Uterus (tissue), 2 donors: ENCODE data around the gene RNU7-1.

Source experiments
- POLR2A ChIP-seq, 2 donors: fragments of 450-650 bp; IDR thresholded peaks; one replicate each; pipeline ENCODE4 v1.6.1; 2016; ENCODE audit warnings: antibody characterized with exemption in 2 of 2, mild to moderate bottlenecking in 1 of 2, moderate library complexity in 1 of 2
- TF ChIP-seq, protein P1 (sequence below), 4 experiments: fragments of 200-600 bp in 2 of 4; fragments of 450-650 bp in 2 of 4; sonication (generic) in 2 of 4; IDR thresholded peaks; one replicate each; pipeline ENCODE4 v1.5.1; 2016 to 2019; ENCODE audit warnings: antibody characterized with exemption in 4 of 4, mild to moderate bottlenecking in 2 of 4, moderate library complexity in 1 of 4

- TF ChIP-seq, protein P1, sequence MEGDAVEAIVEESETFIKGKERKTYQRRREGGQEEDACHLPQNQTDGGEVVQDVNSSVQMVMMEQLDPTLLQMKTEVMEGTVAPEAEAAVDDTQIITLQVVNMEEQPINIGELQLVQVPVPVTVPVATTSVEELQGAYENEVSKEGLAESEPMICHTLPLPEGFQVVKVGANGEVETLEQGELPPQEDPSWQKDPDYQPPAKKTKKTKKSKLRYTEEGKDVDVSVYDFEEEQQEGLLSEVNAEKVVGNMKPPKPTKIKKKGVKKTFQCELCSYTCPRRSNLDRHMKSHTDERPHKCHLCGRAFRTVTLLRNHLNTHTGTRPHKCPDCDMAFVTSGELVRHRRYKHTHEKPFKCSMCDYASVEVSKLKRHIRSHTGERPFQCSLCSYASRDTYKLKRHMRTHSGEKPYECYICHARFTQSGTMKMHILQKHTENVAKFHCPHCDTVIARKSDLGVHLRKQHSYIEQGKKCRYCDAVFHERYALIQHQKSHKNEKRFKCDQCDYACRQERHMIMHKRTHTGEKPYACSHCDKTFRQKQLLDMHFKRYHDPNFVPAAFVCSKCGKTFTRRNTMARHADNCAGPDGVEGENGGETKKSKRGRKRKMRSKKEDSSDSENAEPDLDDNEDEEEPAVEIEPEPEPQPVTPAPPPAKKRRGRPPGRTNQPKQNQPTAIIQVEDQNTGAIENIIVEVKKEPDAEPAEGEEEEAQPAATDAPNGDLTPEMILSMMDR (IDR thresholded peaks at IDR 0.05) = no peak
- TF ChIP-seq POLR2A (IDR thresholded peaks at IDR 0.05) = no peak
Measured at GRCh38 chr12:6978611-6979011, 35.0 kb downstream of the RNU7-1 start.
